GM18870 (cell line): ENCODE measurements around the gene UPB1.

ENCODE experiments used
- ATAC-seq: cut with Tn5 transposase; IDR thresholded peaks from one replicate; pipeline ENCODE4 v1.9.1; 2021; ENCODE audit warnings: moderate library complexity; ENCODE audit not compliant: unreplicated experiment

Gene UPB1

DNA sequence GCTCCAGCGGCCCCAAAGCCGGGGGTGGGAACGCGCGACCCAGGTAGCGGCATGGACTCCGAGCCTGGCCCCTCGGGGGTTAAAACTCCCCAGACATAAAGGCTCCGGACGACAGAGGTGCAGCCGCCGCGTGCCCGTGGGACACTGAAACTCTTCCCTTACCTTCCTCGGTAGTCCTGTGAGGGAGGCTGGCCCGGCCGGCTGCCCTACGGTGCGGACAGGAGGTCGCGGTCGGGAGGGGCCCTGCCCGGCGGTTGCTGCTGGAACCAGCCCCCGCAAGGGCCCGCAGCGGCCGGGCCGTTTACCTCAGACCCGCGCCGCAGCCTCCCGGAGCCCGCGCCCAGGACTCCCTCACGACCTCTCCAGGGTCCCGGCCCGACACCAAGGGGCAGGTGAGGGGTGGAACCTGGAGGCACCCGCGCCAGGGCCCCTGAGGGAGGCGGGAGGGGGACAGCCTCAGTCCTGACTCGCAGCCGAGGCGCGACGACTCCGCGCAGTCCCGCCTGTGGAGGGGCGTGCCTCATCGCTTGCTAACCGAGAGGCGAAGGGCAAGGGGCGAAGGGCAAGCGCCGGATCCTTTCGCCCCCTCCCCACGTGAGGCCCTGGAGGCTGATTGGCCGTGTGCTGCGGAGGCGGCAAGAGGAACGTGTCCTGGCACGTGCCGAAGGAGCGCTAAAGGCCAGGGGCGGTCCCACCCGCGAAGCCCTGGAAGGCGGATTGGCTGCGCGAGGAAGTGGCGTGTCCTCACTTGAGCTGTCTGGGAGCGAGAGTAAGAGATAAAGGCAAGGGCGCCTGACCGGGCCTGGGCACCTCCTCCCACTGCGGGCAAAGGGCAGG is at the start of gene UPB1:
Gene UPB1 (plus strand): TSS at position 805 of the 837 bp plus-strand sequence. CDS start 72 bp downstream, outside the sequence.
- no peak for ATAC-seq

- no peak for ATAC-seq
Observed at GRCh38 chr22:24445481-24446259, 49.5 kb upstream of the UPB1 start.

- no peak for ATAC-seq
Observed at GRCh38 chr22:24446260-24446611, 48.9 kb upstream of the UPB1 start.

DNA sequence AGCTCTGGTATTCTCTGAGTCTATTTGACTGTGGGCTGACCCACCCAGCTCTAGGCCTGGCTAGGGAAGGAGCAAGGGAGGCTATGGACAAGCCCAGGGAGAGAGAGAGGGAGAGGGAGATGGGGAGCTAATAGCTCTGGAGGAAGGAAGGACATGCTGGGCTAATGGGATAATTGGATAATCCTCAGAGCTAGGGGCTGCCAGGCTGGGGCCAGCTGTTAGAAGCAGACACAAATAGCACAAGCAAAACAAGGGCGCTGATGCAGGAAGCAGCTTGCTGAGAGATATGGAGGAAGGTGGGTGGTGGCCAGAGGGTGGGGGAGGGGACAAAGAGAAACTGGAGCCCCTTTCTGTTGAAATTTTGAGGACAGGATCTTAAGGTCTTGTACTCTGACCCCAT is 44.5 kb upstream of the UPB1 start:
- no peak for ATAC-seq

DNA sequence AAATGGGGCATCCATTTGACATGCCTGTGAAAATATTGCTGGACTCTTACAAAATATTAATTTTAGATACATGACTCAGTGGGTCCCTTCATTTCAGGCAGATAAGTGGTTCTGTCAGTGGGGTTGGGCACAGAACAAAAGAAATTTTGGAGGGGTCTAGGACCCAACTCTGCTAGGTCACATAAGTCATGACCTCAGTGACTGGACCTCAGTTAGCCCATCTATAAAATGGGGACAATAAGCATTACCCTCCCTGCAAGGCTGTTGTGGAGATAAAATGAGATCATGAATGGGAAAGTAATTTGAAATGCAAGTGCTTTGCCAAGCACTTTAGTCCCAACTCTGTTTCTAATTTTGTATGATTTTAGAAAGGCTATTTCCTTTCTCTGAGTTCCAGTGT is 44.0 kb upstream of the UPB1 start:
- ATAC-seq = no peak

DNA sequence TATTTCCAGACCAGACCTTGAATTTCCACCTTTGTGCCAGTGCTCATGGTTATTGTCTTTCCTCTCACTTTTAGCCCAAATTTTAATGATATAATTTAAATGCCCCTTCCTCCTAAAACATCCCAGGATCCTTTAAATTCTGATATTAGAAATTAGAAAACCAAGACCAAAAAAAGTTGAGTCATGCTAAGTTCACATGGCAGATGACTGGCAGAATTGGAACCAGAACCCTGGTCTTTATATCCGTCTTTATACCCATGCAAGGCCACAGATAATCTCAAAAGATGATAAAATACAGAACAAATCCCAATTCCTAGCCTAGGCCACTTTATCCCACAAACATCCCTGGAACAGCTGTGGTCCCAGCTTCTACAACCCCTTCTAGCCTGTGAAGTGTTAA is 41.3 kb upstream of the UPB1 start:
- no peak for ATAC-seq

DNA sequence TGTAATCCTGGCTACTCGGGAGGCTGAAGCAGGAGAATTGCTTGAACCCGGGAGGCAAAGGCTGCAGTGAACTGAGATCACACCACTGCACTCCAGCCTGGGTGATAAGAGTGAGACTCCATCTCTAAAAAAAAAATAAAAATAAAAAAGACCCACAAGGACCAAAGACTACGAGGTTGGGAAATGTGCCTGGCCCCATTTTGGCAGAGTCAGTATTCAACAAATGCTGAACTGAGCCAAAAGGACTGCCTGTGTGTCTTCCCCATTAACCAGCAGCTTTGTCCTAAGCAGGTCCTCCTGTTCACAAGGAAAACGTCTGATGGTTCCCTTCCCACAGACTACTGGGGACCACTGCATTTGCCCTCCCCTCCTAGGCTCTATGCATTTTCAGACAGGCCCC is 40.1 kb upstream of the UPB1 start:
- ATAC-seq = no peak

- no peak for ATAC-seq
Observed at GRCh38 chr22:24455751-24456426, 39.2 kb upstream of the UPB1 start.

DNA sequence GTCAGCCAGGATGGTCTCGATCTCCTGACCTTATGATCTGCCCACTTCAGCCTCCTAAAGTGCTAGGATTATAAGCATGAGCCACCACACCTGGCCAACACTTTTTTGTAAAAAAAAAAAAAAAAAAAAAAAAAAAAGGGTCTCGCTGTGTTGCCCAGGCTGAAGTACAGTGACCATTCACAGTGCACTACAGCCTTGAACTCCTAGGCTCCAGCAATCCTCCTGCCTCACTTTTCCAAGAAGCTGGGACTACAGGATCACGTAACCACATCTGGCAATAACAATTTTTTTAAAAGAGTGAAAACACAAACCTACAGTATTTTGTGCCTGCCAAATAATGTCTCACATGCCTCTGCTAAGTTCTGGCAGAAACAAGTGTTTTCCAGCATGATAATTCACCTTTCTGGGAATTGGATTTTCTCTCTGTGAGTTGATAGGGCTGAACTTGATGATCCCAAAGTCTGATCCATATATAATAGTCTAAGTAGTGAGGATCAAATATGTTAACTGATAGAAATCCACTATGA is 37.2 kb upstream of the UPB1 start:
- ATAC-seq = no peak

GRCh38 chr22:24459911-24460310 is 35.2 kb upstream of the UPB1 start:
- no peak for ATAC-seq

GRCh38 chr22:24460418-24461089 is 34.6 kb upstream of the UPB1 start:
- ATAC-seq = no peak

GRCh38 chr22:24463071-24463760 is 31.9 kb upstream of the UPB1 start:
- no peak for ATAC-seq

- no peak for ATAC-seq
Observed at GRCh38 chr22:24465566-24465965, 29.6 kb upstream of the UPB1 start.

- ATAC-seq = no peak
Observed at GRCh38 chr22:24465975-24466374, 29.2 kb upstream of the UPB1 start.

DNA sequence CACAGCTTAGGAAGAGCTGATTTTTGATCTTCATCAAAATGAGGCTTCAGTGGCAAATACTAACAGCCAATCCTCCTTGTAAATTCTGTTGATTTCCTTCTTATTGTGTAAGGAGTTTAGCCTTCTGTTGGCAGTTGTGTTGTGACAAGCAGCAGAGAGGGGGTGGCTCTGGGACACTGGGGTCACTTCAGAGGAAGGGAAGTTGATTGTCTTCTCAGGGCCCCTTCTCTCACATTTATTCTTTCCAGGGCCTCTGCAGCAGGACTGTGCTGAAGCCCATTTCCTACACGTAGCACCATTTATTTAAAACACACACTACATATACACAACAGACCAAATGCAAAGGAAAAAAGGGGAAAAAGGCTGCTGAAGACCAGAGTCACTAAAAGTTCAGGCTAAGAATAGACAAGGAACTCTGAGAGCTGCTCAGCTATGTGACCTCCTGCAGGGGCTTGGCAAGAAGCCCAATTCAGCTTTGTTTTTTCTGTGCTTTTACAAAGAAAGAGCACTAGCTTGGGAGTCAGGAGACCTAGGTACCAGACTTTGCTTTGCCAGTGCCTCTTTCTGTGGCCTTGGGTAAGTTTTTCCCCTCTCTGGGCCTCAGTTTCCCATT is 28.3 kb upstream of the UPB1 start:
- no peak for ATAC-seq

DNA sequence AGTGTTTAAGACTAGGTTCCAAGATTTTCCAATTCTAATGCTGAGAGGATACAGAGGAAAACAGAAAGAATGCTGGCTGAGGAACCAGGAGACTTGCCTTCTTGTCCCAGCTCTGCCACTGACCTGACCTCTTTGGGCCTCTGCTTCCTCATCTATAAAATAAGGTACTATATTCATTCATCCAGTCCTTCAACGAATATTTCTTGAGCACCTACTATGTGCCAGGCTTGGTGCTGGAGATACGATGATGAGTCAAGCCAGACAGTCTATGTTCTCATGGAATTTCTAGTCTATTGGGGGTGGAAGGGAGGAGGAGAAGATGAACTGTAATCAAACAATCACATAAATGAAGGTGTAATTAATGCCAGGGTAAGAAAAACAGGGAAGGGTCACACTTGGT is 27.8 kb upstream of the UPB1 start:
- no peak for ATAC-seq

DNA sequence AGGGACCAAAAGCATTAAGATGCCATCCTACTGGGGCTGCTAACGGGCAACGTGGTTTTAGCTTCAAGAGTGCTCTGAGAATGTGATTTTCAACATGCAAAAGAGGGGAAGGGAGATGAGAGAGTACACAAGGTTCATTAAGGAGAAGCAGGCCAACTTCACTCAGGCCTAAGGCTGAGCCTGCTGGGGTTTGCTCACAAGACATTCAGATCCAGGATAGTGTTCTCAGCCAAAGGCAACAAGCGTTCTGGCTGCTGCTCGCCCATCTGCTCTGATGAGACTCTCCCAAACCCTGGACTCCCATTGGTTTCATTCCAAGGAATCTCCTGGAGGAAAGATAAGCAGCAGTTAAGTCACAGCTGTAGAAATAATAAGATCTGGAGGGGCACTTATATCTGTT is 23.6 kb upstream of the UPB1 start:
- ATAC-seq = no peak

DNA sequence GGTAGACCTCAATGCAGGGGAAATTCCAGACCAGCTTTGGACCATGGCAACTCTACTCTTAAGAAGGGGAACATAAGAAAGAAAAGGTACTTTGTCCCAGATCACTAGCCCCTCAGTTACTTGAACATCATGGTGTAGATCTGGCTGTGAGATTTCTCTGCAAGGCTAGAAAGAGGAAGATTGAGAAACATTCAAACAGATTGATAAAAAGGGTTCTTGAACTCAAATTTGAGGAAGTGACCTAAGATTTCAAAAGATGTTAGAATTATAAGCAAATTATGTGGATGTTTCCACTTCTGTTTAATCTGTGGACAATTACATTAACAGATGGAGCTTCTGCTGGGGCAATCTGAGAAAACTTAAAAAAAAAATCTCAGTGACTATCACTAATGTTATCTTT is 21.8 kb upstream of the UPB1 start:
- ATAC-seq = no peak

GRCh38 chr22:24474221-24474620 is 20.9 kb upstream of the UPB1 start:
- ATAC-seq = no peak

DNA sequence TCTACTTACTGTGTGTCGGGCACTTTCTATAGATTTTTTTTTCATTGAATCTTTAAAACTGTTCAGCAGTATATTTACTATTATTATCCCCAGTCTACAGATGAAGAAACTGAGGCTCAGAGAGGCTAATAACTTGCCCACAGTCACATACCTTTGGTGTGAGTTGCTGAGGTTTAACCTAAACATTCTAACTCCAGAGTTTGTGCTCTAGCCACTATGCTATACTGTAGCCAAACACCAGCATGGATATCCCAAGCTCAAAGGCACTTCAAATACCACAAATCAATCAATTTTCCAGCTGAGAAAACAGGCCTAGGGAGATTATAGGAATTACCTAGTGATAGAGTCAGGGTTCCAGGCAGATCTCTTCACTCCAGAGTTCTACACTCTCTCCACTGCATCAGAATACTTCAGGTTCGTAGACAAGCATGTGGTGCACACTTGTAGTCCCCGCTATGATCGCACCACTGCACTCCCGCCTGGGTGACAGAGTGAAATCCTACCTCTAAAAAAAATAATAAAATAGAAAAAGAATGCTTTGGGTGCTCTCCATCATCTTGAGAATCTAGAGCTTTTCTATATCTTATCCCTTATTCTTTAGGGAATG is 20.4 kb upstream of the UPB1 start:
- ATAC-seq = no peak
